ENCODE results near the gene SH3RF3.

DNA sequence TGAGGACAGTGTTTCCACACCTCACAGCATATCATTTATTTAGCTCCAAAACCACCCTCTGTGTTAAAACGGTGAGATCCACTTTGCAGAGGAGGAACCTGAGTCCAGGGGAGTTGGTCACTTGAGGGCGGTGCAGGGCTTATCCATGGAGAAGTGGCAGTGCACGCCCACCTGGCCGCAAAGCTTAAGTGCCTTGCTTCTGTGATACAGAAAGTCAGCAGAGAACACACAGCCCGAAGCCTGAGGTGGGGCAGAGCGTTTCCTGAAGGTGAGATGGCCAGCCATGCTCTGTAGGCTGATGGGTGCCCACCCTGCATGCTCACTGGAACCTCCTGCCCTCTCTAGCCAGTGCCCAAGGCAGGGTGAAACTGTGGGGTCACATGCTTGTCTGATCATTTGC lies 87.3 kb downstream of the SH3RF3 start:
- no peak for TF ChIP-seq KAT7 (CRISPR knock-in tag; IDR thresholded peaks at IDR 0.05; ENCODE audit: borderline replicate concordance)
- TF ChIP-seq, protein P1, sequence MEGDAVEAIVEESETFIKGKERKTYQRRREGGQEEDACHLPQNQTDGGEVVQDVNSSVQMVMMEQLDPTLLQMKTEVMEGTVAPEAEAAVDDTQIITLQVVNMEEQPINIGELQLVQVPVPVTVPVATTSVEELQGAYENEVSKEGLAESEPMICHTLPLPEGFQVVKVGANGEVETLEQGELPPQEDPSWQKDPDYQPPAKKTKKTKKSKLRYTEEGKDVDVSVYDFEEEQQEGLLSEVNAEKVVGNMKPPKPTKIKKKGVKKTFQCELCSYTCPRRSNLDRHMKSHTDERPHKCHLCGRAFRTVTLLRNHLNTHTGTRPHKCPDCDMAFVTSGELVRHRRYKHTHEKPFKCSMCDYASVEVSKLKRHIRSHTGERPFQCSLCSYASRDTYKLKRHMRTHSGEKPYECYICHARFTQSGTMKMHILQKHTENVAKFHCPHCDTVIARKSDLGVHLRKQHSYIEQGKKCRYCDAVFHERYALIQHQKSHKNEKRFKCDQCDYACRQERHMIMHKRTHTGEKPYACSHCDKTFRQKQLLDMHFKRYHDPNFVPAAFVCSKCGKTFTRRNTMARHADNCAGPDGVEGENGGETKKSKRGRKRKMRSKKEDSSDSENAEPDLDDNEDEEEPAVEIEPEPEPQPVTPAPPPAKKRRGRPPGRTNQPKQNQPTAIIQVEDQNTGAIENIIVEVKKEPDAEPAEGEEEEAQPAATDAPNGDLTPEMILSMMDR (IDR thresholded peaks at IDR 0.05), result no peak
- no peak for TF ChIP-seq ZNF138 (CRISPR knock-in tag; conservative IDR thresholded peaks at IDR 0.05)
- TF ChIP-seq, protein P2, sequence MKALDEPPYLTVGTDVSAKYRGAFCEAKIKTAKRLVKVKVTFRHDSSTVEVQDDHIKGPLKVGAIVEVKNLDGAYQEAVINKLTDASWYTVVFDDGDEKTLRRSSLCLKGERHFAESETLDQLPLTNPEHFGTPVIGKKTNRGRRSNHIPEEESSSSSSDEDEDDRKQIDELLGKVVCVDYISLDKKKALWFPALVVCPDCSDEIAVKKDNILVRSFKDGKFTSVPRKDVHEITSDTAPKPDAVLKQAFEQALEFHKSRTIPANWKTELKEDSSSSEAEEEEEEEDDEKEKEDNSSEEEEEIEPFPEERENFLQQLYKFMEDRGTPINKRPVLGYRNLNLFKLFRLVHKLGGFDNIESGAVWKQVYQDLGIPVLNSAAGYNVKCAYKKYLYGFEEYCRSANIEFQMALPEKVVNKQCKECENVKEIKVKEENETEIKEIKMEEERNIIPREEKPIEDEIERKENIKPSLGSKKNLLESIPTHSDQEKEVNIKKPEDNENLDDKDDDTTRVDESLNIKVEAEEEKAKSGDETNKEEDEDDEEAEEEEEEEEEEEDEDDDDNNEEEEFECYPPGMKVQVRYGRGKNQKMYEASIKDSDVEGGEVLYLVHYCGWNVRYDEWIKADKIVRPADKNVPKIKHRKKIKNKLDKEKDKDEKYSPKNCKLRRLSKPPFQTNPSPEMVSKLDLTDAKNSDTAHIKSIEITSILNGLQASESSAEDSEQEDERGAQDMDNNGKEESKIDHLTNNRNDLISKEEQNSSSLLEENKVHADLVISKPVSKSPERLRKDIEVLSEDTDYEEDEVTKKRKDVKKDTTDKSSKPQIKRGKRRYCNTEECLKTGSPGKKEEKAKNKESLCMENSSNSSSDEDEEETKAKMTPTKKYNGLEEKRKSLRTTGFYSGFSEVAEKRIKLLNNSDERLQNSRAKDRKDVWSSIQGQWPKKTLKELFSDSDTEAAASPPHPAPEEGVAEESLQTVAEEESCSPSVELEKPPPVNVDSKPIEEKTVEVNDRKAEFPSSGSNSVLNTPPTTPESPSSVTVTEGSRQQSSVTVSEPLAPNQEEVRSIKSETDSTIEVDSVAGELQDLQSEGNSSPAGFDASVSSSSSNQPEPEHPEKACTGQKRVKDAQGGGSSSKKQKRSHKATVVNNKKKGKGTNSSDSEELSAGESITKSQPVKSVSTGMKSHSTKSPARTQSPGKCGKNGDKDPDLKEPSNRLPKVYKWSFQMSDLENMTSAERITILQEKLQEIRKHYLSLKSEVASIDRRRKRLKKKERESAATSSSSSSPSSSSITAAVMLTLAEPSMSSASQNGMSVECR (CRISPR knock-in tag; IDR thresholded peaks at IDR 0.05; ENCODE audit: borderline replicate concordance), result no peak
- TF ChIP-seq, protein P3, sequence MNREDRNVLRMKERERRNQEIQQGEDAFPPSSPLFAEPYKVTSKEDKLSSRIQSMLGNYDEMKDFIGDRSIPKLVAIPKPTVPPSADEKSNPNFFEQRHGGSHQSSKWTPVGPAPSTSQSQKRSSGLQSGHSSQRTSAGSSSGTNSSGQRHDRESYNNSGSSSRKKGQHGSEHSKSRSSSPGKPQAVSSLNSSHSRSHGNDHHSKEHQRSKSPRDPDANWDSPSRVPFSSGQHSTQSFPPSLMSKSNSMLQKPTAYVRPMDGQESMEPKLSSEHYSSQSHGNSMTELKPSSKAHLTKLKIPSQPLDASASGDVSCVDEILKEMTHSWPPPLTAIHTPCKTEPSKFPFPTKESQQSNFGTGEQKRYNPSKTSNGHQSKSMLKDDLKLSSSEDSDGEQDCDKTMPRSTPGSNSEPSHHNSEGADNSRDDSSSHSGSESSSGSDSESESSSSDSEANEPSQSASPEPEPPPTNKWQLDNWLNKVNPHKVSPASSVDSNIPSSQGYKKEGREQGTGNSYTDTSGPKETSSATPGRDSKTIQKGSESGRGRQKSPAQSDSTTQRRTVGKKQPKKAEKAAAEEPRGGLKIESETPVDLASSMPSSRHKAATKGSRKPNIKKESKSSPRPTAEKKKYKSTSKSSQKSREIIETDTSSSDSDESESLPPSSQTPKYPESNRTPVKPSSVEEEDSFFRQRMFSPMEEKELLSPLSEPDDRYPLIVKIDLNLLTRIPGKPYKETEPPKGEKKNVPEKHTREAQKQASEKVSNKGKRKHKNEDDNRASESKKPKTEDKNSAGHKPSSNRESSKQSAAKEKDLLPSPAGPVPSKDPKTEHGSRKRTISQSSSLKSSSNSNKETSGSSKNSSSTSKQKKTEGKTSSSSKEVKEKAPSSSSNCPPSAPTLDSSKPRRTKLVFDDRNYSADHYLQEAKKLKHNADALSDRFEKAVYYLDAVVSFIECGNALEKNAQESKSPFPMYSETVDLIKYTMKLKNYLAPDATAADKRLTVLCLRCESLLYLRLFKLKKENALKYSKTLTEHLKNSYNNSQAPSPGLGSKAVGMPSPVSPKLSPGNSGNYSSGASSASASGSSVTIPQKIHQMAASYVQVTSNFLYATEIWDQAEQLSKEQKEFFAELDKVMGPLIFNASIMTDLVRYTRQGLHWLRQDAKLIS (CRISPR knock-in tag; IDR thresholded peaks at IDR 0.05; ENCODE audit: borderline replicate concordance), result no peak
- no peak for TF ChIP-seq ZNF232 (CRISPR knock-in tag; IDR thresholded peaks at IDR 0.05)
- TF ChIP-seq, protein P4, sequence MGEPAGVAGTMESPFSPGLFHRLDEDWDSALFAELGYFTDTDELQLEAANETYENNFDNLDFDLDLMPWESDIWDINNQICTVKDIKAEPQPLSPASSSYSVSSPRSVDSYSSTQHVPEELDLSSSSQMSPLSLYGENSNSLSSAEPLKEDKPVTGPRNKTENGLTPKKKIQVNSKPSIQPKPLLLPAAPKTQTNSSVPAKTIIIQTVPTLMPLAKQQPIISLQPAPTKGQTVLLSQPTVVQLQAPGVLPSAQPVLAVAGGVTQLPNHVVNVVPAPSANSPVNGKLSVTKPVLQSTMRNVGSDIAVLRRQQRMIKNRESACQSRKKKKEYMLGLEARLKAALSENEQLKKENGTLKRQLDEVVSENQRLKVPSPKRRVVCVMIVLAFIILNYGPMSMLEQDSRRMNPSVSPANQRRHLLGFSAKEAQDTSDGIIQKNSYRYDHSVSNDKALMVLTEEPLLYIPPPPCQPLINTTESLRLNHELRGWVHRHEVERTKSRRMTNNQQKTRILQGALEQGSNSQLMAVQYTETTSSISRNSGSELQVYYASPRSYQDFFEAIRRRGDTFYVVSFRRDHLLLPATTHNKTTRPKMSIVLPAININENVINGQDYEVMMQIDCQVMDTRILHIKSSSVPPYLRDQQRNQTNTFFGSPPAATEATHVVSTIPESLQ (CRISPR knock-in tag; IDR thresholded peaks at IDR 0.05), result no peak
- no peak for TF ChIP-seq TEAD1 (CRISPR knock-in tag; IDR thresholded peaks at IDR 0.05)
- TF ChIP-seq, protein P5, sequence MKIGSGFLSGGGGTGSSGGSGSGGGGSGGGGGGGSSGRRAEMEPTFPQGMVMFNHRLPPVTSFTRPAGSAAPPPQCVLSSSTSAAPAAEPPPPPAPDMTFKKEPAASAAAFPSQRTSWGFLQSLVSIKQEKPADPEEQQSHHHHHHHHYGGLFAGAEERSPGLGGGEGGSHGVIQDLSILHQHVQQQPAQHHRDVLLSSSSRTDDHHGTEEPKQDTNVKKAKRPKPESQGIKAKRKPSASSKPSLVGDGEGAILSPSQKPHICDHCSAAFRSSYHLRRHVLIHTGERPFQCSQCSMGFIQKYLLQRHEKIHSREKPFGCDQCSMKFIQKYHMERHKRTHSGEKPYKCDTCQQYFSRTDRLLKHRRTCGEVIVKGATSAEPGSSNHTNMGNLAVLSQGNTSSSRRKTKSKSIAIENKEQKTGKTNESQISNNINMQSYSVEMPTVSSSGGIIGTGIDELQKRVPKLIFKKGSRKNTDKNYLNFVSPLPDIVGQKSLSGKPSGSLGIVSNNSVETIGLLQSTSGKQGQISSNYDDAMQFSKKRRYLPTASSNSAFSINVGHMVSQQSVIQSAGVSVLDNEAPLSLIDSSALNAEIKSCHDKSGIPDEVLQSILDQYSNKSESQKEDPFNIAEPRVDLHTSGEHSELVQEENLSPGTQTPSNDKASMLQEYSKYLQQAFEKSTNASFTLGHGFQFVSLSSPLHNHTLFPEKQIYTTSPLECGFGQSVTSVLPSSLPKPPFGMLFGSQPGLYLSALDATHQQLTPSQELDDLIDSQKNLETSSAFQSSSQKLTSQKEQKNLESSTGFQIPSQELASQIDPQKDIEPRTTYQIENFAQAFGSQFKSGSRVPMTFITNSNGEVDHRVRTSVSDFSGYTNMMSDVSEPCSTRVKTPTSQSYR (CRISPR knock-in tag; IDR thresholded peaks at IDR 0.05), result no peak
- TF ChIP-seq, protein P6, sequence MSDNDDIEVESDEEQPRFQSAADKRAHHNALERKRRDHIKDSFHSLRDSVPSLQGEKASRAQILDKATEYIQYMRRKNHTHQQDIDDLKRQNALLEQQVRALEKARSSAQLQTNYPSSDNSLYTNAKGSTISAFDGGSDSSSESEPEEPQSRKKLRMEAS (CRISPR knock-in tag; IDR thresholded peaks at IDR 0.05), result no peak
- TF ChIP-seq ZNF423 (CRISPR knock-in tag; IDR thresholded peaks at IDR 0.05), result no peak
- no peak for TF ChIP-seq SP1 (CRISPR knock-in tag; conservative IDR thresholded peaks at IDR 0.05)

All from WTC11 (cell line).